AG20443 (cell line): ENCODE results near the gene SLC4A3.
"Not testable (repeated sequence)": the region's sequence is repeated elsewhere in the genome, so short reads cannot be mapped to it uniquely, and the experiment has no call there.

Source experiments
- DNase-seq: peaks from one replicate; pipeline ENCODE4 v3.0.0; 2012; ENCODE audit warnings: low spot score, mixed read lengths

Gene SLC4A3

DNA sequence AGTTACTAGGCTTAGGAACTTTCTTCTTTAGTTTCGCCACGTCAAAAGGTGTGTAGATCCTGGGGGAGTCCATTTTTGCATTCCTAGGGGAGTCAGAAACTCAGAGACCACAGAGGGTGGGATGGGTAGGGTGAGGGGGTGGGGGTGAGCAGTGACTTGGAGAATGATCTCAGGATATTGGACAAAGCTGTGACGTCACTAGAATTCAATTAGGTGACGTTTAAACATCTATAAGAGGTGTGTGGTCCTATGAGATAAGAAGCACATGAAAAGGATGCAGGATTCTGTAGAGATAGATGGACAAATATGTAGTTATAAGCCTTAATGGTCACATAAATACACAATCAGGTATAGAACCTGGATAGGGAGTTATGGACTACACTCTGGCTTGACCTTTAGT is 21.5 kb downstream of the SLC4A3 start:
- DNase-seq: no peak

DNA sequence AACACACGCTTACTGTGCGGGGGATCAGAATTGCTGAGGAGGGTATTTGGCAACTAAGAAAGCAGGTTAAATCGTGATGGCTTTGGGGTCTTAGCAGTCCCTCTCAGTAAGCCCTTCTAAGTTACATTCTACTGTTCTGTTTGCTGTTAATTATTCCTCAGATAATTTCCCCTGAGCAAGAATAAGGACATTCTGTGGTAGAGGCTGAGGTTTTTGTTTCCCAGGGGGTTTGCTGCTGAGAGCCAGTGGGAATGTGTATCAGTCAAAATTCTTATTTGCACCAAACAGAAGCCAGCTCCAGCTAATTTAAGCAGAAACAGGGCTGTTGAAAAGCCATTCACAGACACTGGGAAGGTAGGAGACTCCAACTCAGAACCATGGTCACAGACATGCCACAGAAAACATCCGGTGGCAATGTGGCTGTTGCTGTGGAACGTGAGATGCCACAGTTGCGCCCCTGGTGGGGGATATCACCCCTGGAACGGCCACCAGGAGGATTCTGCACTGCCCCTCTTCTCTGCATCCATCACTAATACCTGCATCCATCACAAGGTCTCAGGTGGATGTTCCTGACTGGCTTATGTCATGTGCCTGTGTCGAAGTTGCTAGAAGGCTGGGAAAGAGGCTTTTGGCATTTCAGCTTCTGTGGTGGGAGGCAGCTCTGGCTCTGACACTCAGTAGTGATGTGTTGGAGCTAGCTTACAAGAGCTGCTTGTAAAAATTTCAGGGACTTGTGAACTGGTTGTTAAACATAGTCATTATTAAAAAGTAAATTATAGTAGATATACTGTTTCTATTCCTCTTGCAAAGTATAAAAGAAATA is 23.2 kb downstream of the SLC4A3 start:
- no peak for DNase-seq

DNA sequence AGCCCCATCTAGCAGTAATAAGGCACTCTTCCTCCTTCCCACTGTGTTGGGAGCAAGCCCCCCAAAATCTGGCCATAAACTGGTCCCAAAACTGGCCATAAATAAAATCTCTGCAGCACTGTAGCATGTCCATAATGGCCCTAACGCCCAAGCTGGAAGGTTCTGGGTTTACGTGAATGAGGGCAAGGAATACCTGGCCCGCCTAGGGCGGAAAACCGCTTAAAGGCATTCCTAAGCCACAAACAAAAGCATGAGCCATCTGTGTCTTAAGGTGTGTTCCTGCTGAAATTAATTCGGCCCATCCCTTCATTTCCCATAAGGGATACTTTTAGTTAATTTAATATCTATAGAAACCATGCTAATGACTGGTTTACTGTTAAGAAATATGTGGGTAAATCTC is 24.2 kb downstream of the SLC4A3 start:
- not testable (repeated sequence) for DNase-seq

DNA sequence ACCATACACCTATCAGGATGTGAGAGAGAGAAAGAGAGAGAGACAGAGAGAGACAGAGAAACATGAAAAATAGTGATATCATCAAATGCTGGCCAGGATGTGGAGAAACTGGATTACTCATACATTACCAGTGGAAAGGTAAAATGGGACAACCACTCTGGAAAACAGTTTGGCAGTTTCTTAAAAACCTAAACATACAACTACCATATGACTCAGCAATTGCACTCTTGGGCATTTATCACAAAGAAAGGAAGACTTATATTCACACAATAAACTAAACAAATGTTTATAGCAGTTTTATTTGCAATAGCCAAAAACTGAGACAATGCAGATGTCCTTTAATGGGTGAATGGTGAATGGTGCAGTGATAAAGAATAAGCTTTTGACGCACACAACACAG is 29.1 kb downstream of the SLC4A3 start:
- no peak for DNase-seq

DNA sequence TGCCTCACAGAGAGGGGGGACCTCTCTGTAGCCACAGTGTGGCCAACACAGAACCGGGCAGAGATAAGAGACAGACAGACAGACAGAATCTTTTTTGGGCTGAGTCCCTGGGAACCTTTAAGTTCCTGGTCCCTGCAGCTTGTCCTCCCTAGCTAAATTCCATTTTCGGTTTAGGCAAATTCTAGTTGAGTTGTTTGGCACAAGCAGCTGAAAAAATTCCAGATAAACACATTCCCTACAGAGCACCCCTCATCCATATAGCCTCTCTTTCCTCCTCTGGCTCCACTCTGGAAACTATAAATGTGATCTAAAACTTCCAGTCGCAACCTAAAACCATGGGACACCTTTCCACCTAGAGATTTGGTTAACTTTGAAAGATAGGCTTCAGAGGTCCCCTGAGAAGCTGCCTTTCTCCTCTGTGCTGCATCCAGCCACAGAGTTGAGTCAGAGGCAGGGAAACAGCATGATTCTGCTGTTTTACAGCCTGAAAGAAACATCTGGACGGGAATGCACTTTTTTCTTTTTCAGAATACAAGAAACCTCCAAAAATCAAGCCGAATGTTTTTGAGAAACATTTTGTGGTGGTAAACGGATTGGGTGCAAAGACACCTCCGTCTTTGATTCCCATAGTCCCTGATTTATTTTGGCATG is 30.9 kb downstream of the SLC4A3 start:
- peak; percentile 66 for DNase-seq

DNA sequence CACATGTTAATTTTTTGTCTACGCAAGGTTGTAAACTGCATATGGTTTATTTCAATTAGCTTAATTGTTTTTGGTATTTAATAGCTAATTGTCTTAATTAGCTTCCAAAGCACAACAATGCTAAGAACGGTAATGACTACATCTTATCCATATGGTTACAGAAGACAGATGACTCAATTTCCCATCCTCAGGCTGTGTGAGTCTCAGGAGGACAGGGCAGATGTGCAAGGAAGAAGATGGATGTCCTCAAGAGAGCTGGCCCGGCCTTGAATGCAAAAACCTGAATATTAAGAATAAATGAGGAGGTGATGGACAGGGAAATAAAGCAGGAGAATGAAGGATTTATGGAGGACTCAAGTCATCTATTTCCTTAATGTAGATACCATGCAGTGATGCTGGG is 31.4 kb downstream of the SLC4A3 start:
- no peak for DNase-seq

DNA sequence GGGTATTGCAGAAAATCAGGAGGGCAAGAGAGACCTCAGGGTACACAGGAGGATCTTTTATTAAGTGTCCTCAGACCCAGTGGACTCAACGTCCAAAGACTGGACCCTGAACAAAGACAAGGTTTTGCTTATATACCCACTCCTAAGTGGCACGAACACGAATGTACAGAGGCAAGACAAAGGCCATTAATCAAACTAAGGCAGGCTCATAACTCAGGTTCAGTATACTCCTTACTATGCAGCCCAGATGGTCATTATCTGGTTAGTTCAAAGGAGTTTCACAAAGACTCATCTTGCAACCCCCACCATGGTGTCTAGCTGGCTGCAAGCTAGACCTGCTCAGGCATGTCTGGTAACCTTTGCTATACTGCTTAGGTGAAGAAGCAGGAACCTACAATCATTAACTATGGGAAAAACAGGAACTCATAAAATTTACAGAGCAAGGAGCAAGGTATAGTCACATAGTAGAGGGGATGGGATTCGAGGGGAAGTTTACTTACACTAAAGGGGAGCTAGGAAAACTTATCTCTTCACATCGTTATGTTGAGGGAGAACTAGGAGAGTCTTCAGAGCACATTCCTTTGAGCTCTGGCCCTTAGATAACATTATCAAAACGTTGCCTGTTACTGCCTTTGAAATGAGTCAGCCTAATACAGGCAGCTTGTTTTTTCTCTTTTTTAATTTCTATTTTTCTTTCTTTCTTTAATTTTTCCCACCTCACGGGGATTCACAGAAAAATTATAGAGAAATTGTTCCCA is 33.9 kb downstream of the SLC4A3 start:
- no peak for DNase-seq

DNA sequence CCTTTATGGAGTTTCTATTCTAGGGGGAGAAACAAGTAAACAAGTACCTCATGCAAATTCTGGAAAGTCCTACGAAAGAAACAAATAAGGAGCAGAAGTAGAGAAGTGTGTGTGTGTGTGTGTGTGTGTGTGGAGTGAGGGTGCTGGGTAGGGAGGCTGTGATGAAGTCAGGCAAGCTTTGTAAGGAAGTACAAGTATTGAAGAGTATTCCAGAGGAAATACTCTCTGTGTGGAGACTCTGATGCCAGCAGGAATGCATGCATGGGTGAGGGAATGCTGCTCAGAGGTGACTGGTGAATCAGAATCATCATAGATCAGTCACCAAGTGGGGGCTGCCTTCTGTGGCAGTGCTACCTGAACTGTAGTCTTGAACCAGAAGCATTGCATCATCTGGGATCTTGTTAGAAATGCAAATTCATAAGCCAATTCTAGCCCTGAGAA is 34.5 kb downstream of the SLC4A3 start:
- no peak for DNase-seq

DNA sequence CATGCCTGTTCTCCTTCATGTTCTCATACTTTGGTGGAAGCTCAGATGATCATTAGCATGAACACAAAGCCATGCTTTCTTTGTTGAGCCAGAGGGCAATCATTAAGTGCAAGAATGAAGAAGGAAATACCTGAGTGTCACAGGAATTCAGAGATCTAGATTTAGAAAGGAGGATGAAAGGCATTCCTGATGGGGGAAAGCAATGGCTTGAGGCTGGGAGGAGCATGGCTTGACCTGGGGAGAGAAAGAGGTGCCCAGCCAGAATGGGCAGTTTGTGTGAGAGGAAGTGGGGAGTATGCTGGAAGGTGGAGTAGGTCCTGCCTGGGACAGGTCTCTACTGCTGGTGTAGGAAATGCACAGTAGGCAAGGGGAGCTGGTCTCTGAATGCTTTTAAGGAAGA is 35.1 kb downstream of the SLC4A3 start:
- no peak for DNase-seq

DNA sequence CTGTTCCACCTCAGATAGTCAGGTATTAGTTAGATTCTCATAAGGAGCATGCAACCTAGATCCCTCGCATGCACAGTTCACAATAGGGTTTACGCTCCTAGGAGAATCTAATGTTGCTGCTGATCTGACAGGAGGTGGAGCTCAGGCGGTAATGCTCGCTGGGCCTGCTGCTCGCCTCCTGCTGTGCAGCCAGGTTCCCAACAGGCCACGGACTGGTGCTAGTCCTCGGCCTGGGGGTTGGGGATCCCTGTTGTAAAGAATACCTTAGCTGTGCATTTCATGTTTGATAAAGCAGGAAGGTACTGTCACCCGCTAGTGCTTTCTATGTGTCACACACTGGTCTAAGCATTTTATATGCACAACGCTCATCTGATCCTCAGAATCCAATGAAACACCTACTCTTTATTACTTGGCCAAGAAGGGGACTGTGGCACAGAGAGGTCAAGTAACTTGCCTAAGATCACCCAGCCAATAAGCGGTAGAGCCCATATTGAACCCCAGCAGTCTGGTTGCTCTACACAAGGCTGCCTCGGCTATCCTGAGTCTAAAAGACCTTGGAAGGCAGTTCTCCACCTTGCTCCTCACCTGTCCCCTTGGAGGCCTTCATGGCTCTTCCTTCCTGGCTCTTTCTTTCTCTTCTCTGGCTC is 35.8 kb downstream of the SLC4A3 start:
- no peak for DNase-seq

DNA sequence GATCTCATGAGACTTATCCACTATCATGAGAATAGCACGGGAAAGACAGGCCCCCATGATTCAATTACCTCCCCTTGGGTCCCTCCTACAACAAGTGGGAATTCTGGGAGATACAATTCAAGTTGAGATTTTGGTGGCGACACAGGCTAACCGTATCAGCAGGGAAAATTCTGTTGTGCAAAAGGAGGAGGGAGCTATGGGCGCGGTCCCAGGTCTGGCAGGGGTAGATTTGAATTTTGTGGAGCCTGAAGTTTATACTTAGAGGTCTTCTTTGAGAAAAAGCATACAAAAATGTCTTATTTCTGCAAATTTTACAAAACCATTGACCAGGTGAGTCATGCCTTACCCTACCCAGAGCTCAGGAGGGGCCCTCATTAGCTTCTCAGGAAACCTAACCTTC is 36.6 kb downstream of the SLC4A3 start:
- no peak for DNase-seq

DNA sequence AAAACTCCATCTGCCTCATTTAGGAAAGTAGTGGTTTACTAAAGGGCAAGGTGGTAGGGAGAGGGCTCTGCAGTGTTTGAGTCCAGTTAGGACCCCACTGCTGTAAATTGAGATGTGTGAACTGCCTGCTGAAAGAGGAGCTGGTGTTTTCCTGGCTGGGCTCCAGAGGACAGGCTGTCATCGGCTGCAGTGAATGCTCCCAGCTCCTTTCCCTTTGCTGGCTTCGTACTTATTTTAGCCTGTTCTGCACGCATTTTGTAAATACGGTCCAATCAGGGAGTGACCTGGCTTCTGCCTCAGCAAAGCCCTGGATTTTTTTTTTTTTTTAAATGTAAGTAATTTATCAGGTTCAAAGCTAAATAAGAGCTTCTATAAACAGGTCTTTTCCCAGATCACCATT is 37.5 kb downstream of the SLC4A3 start:
- peak; percentile 29 for DNase-seq

DNA sequence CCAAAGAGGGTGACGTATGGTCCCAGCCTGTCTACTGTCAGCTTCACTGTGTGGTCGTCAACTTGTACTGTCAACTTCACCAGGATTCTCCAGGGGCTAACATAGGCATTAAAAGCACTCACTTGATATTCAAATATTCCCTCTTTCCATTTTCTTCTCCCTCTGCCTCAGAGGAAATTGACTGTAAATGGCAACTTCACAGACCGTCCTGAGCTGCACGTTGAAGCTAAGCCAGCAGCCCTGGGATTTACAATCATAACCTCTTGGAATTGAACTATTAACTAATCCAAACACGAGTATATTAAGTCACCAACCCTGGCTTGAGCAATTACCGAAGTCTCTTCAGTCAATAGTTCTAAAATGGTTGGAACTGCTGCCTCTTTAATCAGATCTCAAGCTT is 38.5 kb downstream of the SLC4A3 start:
- no peak for DNase-seq

DNA sequence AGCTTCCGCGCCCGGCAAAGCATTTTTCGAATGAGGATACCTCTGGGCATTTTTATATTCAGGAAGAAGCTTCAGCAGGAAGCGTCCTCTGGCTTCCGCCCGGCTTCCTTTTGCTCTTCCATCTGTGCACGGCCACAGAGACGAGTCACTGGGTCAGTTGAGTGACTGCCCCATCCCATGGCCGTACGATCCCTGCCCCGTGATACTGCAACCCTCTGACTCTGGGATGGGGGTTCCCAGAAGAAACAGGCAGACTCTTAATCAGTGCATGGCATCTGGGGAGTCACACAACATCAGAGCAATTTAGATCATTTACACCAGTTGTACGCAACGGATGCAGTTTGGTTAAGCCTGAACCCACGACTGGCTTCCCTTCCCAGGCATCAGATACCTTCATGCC is 40.9 kb downstream of the SLC4A3 start:
- DNase-seq: no peak

DNA sequence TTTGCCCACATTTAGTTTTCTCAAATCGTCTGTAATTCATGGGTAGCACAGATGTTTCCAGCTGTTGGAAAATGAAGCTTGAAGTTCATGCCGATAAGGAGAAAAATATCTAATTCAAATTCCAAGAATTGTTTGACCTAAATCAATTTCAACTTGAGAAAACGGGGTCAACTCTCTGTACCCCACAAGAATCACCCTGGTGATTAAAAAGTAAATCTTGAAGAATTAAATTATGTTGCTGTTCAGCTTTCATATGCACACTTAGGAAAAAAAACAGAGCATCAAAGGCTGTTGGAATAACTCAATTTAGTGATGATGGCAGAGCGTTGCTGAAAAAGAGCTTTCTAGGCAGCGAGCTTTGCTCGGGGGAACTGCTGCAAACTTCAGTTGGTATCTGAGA is 43.0 kb downstream of the SLC4A3 start:
- DNase-seq: no peak

DNA sequence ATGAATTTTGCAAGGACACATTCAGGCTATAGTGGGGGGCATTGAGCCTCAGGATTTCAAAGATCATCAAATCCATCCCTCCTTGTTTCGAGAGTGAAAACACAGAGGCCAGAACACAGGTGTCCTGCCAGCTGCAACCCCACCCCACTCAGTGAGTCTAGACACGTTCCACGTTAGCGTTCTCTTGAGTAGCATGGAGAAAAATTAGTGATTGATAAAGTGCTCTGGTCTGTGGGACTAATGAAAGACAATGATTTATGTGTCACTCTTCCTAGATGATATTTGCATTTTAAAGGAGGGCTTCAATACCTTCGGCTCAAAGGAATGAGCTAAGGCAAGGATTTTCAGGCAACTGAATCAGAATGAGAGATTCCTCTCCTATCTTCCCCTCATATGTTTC is 43.8 kb downstream of the SLC4A3 start:
- DNase-seq: no peak

DNA sequence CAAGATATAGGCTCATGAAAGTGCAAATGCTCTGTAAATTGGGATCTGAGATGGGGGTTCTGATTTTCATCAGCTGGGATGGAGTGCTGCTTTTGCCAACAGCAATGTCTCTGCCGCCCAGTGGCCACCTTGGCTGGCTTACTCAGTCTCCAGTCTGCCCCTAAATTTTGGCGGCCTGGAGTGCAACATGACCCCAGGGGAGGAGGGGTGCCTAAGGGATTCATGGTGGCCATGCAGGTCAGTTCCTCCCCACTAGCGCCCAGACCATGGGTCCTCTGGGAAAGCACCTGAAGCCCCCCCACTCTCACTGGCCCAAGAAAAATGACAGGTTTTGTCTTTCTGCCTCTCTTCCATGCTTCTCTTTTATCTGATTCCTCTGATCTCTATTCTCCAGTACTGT is 45.0 kb downstream of the SLC4A3 start:
- no peak for DNase-seq

DNA sequence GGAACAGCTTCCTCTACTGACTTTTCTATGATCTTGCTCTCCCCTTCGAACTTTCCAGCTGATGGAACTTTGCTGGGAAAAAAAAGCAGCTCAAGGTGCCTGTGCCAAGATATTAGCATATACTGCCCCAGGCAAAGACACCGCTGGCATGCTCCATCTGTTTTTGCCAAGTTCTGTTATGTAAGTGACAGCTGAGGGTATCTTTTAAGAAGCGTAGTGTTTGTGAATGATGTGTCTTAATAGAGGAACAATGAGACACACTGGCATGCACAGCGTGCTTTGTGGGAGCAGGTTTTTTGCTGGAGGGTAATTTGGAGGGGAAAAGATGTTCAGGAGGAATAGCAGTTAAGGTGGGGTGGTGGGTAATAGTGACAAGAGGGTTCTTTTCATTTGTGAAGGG is 47.8 kb downstream of the SLC4A3 start:
- DNase-seq: no peak

DNA sequence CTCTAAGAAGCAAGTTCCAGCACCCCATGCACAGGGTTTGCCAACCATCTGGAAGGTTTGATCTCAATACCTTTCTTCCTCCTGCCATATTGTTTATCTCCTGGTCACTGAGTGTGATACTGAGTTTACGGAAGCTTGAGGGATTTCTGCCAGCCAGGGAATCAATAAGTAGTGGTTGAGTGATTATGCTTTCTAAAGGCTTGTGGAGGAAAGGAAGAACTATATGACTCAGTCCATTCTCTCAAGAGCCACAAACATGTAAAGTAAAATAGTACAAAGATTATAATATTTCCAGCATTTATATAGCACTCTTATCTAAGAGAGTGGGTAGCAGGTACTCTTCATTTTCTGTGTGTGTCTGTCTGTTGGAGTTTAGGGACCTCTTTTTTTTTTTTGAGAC is 49.2 kb downstream of the SLC4A3 start:
- no peak for DNase-seq

DNA sequence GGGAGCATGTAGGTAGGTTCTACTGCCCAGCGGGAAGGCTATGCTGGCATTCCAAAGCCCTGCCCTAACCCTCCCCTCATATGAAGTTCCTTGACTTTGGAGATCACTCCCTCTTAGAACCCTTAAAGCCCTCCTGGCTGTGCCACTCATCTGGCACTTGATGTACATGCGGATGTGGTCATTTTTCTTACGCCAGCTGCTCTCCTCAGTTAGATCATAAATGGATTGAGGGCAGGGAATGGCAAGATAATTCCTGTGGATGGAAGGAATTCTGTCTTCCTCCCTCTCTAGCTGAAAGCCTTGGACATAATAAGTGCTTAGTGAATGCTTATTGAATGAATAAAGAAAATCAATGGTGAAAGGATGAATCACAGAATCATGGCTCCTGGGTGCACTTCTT is 51.6 kb downstream of the SLC4A3 start:
- no peak for DNase-seq

DNA sequence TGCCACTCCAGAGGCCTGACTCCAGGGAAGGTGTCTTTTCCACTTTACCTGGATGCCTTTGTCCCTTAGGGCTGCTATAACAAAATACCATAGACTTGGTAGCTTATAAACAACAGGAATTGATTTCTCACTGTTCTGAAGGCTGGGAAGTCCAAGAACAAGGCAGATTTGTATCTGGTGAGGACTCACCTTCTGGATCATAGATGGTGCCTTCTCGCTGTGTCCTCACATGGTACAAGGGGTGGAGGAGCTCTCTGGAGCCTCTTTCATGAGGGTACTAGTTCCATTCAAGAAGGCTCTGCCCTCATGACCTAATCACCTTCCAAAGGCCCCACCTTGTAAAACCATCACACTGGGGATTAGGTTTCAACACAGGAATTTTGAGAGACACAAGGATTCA is 52.1 kb downstream of the SLC4A3 start:
- no peak for DNase-seq

DNA sequence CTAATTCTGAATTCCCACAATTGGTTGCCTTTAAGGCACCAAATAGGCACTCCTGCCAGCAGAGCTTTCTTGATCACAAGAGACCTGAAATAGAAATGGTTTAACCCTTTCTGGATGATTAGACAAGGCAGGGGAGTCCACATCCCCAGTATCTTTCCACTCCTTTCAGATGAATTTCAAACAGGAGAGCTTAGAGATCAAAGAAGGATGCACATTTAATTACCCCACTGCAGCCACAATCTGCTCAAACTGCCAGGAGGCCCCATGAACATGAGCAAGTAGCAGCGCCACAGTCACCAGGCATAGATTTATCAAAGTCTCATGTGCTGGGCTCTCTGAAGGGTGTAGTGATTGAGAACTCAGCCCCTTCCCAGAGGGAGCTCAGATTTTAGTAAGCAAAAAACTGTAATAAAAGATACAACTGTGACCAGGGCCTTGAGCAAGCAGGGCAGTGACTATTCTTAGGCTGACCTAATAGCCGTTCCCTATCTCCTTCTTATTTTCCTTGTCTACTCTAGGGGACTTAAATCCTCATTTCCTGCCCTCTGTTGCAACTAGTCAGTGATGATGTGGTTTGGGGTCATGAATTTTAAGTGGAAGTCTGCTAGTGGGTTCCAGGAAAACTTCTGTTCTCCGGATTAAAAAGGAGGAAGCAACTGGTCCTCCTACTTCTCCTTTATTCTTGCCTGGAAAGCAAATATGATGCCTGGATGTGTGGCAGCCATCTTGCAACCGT is 53.7 kb downstream of the SLC4A3 start:
- no peak for DNase-seq
